Esophagus muscularis mucosa (tissue), 4 donors: Measurements from ENCODE around the gene POLR3A.

Experiments used
- CTCF ChIP-seq, 3 experiments: fragments of 200-600 bp in 2 of 3; fragments of 450-650 bp in 1 of 3; sonication (generic) in 2 of 3; IDR thresholded peaks; one replicate each; pipeline ENCODE4 v1.5.1; 2017 to 2019; ENCODE audit warnings: antibody characterized with exemption in 3 of 3, mild to moderate bottlenecking in 2 of 3, moderate library complexity in 1 of 3
- EP300 ChIP-seq: sonication (generic); formaldehyde crosslinking; IDR thresholded peaks from one replicate; pipeline ENCODE4 v1.6.1; 2017; ENCODE audit warnings: antibody characterized with exemption
- POLR2A ChIP-seq: fragments of 450-650 bp; IDR thresholded peaks from one replicate; pipeline ENCODE4 v1.6.1; 2017; ENCODE audit warnings: antibody characterized with exemption, moderate library complexity, mild to moderate bottlenecking, low read depth

- TF ChIP-seq CTCF (IDR thresholded peaks at IDR 0.05) (no peak), POLR2A (no peak), EP300 (no peak)
Measured at GRCh38 chr10:77977016-77977415, 52.3 kb downstream of the POLR3A start.
